ENCODE measurements around the gene PLAAT5.

DNA sequence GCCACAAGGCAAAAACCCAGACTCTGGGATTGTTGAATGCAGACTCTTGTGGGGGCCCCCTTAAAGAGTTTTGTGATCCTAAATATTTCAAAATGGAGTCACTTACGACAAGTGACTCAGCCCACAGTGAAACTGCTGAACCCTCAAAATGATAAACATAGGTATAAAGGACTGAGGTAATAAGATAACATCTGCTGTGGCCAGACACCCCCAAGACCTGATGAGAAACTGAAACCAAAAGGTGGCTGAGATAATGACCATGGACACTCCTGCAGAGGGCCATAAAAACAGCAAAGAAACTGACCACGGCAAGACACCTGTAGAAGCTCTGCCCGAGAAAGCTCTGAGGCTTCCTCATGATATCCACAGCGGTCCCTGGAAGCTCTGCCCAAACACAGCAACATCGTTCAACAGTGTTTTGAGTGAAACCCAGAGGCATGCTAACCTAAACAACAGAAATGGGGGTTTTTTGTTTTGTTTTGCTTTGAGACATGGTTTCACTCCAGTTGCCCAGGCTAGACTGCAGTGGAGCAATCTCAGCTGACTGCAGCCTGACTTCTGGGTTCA is 44.0 kb upstream of the PLAAT5 start:
- TF ChIP-seq, protein P1, sequence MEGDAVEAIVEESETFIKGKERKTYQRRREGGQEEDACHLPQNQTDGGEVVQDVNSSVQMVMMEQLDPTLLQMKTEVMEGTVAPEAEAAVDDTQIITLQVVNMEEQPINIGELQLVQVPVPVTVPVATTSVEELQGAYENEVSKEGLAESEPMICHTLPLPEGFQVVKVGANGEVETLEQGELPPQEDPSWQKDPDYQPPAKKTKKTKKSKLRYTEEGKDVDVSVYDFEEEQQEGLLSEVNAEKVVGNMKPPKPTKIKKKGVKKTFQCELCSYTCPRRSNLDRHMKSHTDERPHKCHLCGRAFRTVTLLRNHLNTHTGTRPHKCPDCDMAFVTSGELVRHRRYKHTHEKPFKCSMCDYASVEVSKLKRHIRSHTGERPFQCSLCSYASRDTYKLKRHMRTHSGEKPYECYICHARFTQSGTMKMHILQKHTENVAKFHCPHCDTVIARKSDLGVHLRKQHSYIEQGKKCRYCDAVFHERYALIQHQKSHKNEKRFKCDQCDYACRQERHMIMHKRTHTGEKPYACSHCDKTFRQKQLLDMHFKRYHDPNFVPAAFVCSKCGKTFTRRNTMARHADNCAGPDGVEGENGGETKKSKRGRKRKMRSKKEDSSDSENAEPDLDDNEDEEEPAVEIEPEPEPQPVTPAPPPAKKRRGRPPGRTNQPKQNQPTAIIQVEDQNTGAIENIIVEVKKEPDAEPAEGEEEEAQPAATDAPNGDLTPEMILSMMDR (IDR thresholded peaks at IDR 0.05), result no peak
- TF ChIP-seq POLR2A (IDR thresholded peaks at IDR 0.05), result no peak

All from thyroid gland (tissue), 4 donors.